Measurements from ENCODE around the gene SLAMF9. TPM values are rescaled to one million over a fixed set of nuclear protein-coding genes. Genes with fewer than 3 reads are reported as not detected.
A peak's percentile ranks its signal among the peaks of the same experiment; 100 is the strongest.

The SLAMF9 gene
- polyA plus RNA-seq, 1 donor (not counting 4 experiments of a cell fraction or from before 2014, with no cell fraction given): 0.31 TPM

DNA sequence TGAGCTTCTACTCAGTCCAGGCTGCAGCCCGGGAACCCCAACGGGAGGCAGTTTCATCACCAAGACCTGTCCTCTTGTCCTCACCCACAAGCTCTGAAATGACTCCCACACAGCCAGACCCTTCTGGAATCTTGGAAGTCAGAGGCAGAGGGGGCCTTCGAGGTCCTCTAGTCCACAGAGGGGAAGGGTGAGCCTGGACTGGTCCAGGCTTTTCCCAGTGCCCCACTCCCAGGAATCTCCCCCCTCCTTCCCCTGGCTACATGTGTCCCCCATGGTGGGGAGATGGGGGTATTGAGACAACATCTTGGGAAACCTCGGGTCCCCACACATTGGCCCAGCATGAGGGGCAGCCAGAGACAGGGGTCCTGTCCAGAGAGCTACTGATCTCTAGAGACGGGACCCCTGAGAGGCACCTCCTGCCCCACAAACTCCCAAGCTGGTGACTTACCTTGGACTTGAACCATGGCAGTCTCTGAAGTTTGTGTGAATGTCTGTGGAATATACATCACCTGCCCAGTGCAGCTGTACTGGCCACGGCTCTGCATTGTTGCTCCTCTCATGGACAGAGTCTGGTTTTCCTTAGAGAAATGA is 19.4 kb upstream of the SLAMF9 start:
- H3K9ac ChIP-seq (ENCODE audit: control insufficient read depth, extremely low read depth, insufficient read depth, low read length): no peak overlapping the region
- no peak for TF ChIP-seq EZH2 (IDR thresholded peaks at IDR 0.05; ENCODE audit: low read length)
- TF ChIP-seq, protein P1, sequence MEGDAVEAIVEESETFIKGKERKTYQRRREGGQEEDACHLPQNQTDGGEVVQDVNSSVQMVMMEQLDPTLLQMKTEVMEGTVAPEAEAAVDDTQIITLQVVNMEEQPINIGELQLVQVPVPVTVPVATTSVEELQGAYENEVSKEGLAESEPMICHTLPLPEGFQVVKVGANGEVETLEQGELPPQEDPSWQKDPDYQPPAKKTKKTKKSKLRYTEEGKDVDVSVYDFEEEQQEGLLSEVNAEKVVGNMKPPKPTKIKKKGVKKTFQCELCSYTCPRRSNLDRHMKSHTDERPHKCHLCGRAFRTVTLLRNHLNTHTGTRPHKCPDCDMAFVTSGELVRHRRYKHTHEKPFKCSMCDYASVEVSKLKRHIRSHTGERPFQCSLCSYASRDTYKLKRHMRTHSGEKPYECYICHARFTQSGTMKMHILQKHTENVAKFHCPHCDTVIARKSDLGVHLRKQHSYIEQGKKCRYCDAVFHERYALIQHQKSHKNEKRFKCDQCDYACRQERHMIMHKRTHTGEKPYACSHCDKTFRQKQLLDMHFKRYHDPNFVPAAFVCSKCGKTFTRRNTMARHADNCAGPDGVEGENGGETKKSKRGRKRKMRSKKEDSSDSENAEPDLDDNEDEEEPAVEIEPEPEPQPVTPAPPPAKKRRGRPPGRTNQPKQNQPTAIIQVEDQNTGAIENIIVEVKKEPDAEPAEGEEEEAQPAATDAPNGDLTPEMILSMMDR (optimal IDR thresholded peaks at IDR 0.05 in 1 of 3, IDR thresholded peaks at IDR 0.05 in 1 of 3, conservative IDR thresholded peaks at IDR 0.05 in 1 of 3; ENCODE audit: extremely low read depth in 1 of 3, insufficient read depth in 2 of 3, low read length in 3 of 3): no peak
- H3K27me3 ChIP-seq (ENCODE audit: control insufficient read depth, extremely low read depth, insufficient read depth, low read length): no peaks in the 10 kb centered on the region
- peaks cover 28 to 34% of the 10 kb centered on the region in 2 experiments for H3K36me3 ChIP-seq (ENCODE audit: control insufficient read depth in 2 of 2, extremely low read depth in 1 of 2, insufficient read depth in 2 of 2, low read length in 2 of 2)
- H3K9me3 ChIP-seq (ENCODE audit: control insufficient read depth, low read depth, low read length): no peaks in the 10 kb centered on the region
- H2AFZ ChIP-seq (ENCODE audit: control insufficient read depth, low read length): no peak overlapping the region
- peaks cover 8% of the 10 kb centered on the region for H4K20me1 ChIP-seq (ENCODE audit: control insufficient read depth, extremely low read depth, insufficient read depth, low read length)
- no peak overlapping the region for H3K4me2 ChIP-seq (ENCODE audit: control insufficient read depth, extremely low read depth, insufficient read depth, low read depth, low read length)
- no peak overlapping the region for H3K27ac ChIP-seq (ENCODE audit: control insufficient read depth, insufficient read depth, low read length)
- dilution Hi-C loops (cut with MboI; ENCODE audit: extremely low pct_ligation_motif_present, low sequenced_read_pairs): no loop called here
- H3K79me2 ChIP-seq (ENCODE audit: control insufficient read depth, insufficient read depth, low read length): peaks cover 30% of the 10 kb centered on the region
- H3K9me1 ChIP-seq (ENCODE audit: control insufficient read depth, extremely low read depth, insufficient read depth, low read length): peaks cover 5% of the 10 kb centered on the region
- no peak overlapping the region for H3K4me3 ChIP-seq (ENCODE audit: control insufficient read depth in 2 of 3, extremely low read depth in 1 of 3, insufficient read depth in 2 of 3, low read depth in 1 of 3, low read length in 3 of 3)
- FAIRE-seq: peak; percentile 41
- no peaks in the 10 kb centered on the region for H3K4me1 ChIP-seq (ENCODE audit: control insufficient read depth, extremely low read depth, insufficient read depth, low read length)
- no peak for DNase-seq (ENCODE audit: low read depth, low spot score)

DNA sequence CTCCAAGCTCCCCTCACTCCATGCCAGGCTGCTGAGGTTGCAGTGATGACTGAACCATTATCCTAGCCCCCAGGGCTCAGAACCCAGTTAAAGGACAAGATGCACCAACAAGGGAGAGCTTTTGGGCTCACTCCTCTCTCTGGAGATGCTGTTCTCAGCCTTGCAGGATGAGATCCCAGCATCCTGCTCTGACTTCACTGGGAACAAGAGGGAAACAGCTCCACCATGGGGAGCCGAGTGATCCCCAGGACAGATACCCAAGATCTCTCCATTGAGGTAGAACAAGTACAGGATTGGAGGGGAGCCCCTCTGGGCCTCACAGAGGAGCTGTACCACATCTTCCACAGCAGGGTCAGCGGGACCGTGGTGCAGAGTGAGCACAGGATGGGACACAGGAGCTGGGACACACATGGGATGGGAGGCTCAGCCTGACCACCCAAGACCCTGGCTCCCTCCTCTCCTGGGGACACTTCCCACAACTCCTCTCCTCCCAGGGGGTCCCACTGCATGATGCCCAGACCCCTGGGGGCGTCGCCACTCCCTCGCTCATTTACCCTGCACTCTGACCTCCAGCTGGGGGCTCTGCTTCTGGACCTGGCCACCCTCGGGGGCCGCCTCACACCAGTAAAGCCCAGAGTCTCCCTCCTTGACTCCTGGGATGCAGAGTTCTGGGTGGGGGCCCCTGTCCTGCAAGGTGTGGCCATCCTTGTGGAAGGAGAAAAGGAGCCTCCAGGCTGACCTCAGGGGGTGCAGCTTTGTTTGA is 18.6 kb upstream of the SLAMF9 start:
- Histone ChIP-seq H3K27me3 (ENCODE audit: control insufficient read depth, extremely low read depth, insufficient read depth, low read length) (no peaks in the 10 kb centered on the region), H3K79me2 (ENCODE audit: control insufficient read depth, insufficient read depth, low read length) (peaks cover 37% of the 10 kb centered on the region), H3K4me3 (ENCODE audit: control insufficient read depth in 2 of 3, extremely low read depth in 1 of 3, insufficient read depth in 2 of 3, low read depth in 1 of 3, low read length in 3 of 3) (no peak overlapping the region), H3K9ac (ENCODE audit: control insufficient read depth, extremely low read depth, insufficient read depth, low read length) (no peak overlapping the region), H3K36me3 (ENCODE audit: control insufficient read depth in 2 of 2, extremely low read depth in 1 of 2, insufficient read depth in 2 of 2, low read length in 2 of 2) (peaks cover 21 to 30% of the 10 kb centered on the region in 2 experiments), H3K27ac (ENCODE audit: control insufficient read depth, insufficient read depth, low read length) (no peak overlapping the region), H3K4me2 (ENCODE audit: control insufficient read depth, extremely low read depth, insufficient read depth, low read depth, low read length) (no peak overlapping the region), H3K9me1 (ENCODE audit: control insufficient read depth, extremely low read depth, insufficient read depth, low read length) (peaks cover 3% of the 10 kb centered on the region), H4K20me1 (ENCODE audit: control insufficient read depth, extremely low read depth, insufficient read depth, low read length) (peaks cover 11% of the 10 kb centered on the region), H2AFZ (ENCODE audit: control insufficient read depth, low read length) (no peak overlapping the region), H3K9me3 (ENCODE audit: control insufficient read depth, low read depth, low read length) (no peaks in the 10 kb centered on the region), H3K4me1 (ENCODE audit: control insufficient read depth, extremely low read depth, insufficient read depth, low read length) (no peaks in the 10 kb centered on the region)
- dilution Hi-C loops (cut with MboI; ENCODE audit: extremely low pct_ligation_motif_present, low sequenced_read_pairs): no loop called here
- FAIRE-seq (no peak), DNase-seq (ENCODE audit: low read depth, low spot score) (no peak)
- TF ChIP-seq, protein P1 (optimal IDR thresholded peaks at IDR 0.05 in 1 of 3, IDR thresholded peaks at IDR 0.05 in 1 of 3, conservative IDR thresholded peaks at IDR 0.05 in 1 of 3; ENCODE audit: extremely low read depth in 1 of 3, insufficient read depth in 2 of 3, low read length in 3 of 3): no peak
- TF ChIP-seq EZH2 (IDR thresholded peaks at IDR 0.05; ENCODE audit: low read length): no peak
